GM19025 (cell line): Measurements from ENCODE around the gene CD276.
"Not testable (repeated sequence)": the region's sequence is repeated elsewhere in the genome, so short reads cannot be mapped to it uniquely, and the experiment has no call there.

Source experiments
- ATAC-seq: cut with Tn5 transposase; IDR thresholded peaks from one replicate; pipeline ENCODE4 v1.9.1; 2021; ENCODE audit warnings: mild to moderate bottlenecking, low read depth, moderate library complexity; ENCODE audit not compliant: unreplicated experiment

The CD276 gene

DNA sequence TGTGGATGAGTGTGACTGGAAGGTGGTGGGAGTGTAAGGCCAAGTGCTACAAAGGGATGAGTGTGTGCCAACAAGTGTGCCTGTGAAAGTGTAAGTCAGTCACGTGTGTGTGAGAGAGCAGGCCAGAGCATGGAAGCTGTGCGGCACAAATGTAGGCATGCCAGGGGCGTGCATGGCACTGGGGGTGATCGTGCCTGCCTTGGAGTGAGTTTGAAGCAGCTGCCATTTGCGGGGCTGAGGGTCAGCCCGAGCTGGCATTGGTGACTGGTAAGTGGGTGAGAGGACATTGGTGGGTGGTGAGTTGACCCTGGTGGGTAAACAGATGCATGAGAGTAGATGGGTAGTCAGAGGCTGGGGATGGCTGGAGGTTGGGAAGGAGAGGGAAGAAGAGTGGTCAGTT is 24.5 kb downstream of the CD276 start:
- no peak for ATAC-seq

DNA sequence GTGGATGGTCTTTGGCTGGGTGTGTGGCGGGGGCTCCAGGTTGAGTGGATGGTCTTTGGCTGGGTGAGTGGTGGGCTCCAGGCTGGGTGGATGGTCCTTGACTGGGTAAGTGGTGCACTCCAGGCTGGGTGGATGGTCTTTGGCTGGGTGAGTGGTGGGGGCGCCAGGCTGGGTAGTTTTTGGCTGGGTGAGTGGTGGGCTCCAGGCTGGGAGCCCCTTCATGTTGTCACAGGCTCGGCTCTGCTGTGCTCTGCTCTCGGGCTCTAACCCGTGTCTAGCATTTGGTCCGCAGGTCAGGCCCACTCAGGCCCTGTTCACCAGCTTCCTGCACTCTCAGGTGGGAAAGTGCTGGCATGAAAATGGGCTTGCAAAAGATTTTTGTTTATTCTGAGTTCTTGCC is 25.1 kb downstream of the CD276 start:
- no peak for ATAC-seq

DNA sequence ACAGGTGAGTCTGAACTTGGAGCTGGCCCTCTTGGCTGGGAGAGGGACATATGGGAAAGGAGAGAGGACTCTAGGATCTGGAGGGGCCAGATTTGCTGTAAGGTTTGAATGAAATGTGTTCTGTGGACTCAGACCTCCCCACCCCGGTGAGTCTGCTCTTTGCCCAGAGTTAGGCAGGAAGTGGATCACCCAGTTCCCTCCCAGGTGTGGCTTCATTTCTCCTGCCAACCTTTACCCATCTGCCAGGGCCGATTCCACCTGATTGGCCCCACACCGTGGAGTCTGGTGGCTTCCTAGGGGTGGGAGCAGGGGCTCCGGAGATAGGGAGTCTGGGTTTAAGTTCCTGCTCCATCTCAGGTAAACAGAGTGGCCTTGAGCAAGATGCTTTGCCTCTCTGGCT is 25.5 kb downstream of the CD276 start:
- no peak for ATAC-seq

DNA sequence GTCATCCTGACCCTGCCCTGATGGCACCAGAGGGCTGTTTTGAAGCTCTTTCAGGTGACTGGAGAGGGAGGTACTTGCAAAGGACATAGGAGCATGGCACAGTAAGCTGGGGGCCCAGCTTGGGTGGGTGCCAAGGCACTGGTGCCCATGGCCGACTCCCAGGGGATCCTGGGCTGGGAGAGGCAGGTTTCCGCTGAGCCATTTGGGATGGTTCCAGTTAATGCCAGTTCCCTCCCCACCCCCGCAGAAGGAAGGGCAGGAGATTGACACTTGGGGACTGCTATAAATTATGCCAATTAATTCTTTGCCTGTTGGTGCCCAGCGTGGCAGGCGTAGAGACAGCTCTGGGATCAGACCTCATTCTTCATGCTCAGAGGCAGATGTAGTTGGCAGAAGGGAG is 26.1 kb downstream of the CD276 start:
- no peak for ATAC-seq

DNA sequence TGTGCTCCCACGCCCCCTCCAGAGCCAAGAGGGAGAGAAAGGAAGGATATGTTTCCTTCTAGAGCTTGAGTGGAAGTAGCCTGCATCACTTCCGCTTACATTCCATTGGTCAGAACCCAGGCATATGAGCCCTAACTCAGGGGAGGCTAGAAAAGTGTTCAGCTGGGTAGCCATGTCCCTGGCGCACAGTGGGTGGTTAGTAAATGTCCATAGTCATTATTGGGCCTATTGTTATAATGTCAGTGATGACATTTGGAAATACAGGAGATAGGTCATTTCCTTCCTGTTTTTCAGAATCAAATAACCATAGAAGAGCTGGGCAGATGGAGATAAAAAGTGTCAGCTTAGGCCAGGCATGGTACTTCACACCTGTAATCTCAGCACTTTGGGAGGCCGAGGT is 27.3 kb downstream of the CD276 start:
- no peak for ATAC-seq

DNA sequence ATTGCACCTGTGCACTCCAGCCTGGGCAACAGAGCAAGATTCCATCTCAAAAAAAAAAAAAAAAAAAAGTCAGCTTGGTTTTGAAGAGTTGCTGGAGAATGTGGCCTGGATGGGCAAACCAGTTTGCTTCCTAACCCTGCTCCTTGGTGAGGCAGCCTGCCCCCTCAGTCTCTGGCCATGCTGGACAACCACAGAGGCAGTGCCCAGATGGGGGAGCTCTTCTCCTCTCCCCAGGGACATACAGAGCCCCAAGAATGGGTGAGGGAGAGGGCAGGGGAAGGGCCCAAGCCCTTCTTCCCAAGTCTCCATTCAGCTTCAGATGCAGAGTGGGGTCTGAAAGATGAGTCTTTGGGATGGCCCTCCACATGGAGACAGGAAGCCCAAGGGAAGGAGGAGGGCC is 27.9 kb downstream of the CD276 start:
- ATAC-seq, result no peak

DNA sequence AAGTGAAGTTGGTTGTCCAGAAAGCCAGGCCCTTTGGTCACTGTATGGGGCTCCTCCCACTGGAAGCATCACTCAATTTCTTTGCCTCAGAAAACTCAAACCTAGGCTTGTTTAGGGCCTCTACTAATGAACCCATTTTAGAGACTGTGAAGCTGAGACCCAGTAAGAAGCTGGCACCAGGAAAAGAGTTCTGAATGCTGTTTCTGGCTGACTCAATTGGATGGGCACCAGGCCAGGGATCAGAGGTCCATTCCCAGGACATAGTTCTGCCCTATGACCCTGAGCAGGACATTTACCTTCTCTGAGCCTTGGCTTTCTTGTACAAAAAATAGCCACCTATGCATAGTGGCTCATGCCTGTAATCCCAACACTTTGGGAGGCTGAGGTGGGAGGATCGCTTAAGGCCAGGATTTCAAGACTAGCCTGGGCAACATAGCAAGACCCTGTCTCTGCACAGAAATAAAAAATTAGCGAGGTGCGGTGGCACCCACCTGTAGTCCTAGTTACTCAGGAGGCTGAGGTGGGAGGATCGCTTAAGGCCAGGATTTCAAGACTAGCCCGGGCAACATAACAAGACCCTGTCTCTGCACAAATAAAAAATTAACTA is 30.6 kb downstream of the CD276 start:
- no peak for ATAC-seq

DNA sequence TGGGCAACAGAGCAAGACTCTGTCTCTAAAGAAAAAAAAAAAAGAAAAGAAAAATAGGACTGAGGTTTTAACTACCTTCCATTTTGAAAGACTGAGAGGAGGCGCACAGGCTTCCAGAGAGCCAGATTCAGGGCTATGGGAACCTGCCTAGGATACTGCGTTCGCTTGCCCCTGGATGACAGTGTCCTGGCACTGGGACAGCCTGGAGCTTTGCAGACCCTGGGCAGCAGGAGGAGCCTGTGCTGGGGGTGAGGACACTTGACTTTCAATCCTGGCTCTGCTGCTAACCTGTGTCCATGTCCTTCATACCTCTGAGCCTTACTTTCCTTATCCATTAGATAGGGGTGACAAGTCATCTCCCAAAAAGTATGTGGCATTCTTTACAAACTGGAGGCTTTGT is 31.2 kb downstream of the CD276 start:
- ATAC-seq, result no peak

DNA sequence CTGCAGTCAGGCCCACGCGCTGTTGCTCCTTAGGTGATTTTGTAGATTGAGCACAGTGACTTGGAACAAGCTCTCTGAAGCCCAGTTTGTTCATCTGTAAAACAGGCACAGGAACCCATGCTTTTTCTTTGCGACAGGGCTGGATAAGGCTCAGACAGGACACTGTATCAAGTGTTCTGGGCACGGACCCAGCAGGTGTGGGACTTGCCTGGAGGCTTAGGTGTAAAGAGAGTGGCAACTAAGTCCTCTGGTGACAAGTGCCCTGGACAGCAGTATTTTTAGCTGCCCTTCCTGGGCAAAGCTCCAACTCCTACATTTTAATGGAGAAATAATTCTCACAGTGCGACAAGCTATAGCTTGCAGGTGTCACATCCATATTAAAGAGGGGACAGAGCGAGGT is 32.2 kb downstream of the CD276 start:
- ATAC-seq, result no peak

DNA sequence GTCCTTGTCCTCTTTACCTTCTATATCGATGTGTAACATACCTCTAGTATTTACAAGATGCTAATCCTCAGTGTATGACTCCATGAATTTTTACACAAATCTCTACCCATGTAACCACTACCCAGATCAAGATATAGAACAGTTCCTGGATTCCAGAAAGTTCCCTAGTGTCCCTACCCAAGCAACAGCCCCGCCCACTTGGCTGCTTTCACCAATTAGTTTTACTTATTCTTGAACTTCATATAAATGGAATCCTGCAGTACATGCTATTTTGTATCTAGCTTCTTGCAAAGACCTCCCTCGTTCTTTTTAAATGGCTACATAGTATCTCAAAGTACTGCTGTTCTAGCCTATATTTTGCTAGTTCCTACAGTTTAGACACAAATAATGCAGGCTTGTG is 33.0 kb downstream of the CD276 start:
- no peak for ATAC-seq

DNA sequence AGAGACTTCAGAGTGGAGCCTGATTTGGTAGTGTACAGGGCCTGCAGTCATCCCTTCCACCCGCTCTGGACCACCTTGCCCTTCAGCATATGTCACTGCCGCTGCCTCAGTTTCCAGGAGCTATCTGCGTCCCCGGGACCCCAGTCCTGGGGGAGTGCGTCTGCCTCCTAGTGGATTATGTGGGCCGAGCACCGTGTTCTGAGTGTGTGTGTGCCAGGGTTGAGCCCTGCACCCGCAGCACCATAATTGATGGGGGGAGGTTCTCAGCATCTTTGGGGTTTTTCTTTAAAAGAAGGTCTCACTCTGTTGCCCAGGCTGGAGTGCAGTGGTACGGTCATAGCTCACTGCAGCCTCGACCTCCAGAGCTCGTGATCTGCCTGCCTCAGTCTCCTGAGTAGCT is 33.6 kb downstream of the CD276 start:
- no peak for ATAC-seq

DNA sequence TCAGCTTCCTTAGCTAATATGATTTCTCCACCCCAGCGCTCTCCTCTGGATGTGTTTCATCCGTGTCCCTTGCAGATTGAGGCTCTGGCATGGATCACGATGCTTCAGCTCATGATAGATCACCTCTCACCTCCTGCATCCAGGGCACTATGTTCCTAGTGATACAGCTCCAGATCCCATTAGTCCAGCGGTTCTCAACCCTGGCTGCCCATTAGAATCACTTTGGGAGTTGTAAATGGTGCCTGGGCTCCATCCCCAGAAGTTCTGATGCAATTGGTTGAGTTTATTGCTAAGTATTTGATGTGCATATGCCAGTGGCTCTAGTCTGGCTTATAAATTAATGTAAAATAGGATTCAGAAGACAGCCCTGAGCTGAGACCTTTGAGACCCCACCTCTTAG is 34.5 kb downstream of the CD276 start:
- no peak for ATAC-seq

DNA sequence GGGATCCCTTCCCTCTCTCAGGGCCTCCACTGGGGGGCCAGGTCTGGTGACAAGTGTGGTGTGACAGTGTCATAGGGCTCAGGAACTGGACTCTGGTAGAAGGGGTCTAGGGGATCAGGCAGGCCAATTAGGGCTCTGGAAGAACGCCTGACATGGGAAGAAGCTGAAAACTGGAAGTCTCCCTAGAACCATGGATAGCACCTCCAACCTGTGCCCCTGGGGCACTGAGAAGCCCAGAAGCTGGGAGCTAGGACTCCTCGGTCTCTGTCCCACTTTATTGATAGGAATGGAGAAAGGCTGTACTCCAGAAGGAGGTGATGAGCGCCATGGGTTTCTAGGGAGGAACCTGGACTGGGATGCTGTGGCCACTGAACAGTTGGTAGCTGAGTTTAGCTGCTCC is 38.2 kb downstream of the CD276 start:
- no peak for ATAC-seq

DNA sequence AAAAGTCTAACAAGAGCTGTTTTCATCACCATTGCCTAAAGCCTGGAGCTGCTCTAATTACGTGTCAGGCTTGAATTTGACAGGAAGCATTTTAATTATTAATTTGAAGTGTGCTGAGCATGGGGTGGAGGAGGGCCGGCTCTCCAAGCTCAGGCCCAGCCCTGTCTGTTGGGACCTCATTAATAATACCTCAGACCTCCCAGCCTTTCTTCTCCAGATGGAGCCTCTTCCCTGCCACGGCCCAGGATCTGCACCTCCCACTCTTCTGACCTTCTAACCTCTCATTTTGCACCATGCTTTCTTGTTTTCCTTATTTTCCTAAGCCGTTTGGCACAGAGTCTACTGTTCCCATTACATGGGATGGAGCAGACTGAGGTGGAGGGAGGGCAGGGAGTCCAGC is 39.0 kb downstream of the CD276 start:
- ATAC-seq, result no peak

DNA sequence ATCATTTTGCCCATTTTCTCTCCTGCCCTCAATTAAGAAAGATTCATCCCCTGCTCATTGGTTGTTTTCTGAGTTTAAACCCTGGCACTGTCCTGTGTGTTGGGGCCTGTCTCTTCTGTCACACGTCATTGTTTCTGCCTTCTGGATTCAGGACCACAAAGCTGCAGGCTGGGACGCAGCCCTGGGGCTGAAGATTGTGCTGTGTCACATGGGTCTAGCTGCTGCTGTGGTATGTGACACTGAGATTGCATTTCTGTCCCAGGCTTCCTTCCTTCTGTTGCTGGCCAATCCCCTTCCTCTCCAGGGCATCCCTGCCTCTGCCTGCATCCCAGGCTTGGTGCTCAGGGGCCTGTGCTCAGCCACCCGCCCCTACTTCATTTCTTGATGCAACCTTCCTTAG is 40.0 kb downstream of the CD276 start:
- no peak for ATAC-seq

DNA sequence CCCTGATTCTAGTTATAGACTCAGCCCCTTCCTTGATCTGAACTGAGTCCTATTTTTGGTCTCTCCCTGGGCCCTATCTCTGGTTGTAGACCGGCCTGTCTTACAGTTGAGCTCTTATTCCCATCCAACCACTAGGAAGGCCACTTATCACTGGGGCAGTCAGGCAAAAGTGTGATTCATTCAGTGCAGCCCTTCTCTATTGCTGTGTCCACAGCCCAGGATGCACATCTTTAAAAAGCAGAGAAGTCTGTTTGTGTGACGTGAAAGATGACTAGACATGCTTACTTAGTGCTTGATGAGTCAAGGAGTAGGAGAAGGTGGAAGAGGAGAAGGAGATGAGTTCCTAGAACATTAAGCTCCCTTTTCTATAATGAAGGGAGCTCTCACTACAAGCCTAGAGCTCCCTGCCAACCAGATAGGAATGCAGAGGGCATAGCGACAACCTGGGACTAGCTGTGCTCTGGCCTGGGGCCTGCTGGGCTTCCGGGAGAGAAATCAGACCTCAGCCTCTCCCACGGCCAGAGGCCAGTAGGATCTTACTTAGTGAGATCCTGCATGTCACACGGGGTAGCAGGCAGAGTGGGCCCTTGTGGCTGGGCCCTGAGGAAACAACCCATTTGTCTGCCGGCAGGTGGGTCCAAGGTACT is 43.3 kb downstream of the CD276 start:
- no peak for ATAC-seq

DNA sequence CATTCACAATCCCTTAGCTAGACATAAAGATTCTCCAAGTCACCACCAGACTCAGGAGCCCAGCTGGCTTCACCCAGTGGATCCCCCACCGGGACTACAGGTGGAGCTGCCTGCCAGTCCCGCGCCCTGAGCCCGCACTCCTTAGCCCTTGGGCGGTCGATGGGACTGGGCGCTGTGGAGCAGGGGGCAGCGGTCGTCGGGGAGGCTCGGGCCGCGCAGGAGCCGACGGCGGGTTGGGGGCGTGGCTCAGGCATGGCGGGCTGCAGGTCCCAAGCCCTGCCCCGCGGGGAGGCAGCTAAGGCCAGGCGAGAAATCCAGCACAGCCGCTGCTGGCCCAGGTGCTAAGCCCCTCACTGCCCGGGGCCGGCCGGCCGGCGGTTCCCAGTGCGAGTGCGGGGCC is 47.9 kb downstream of the CD276 start:
- not testable (repeated sequence) for ATAC-seq

DNA sequence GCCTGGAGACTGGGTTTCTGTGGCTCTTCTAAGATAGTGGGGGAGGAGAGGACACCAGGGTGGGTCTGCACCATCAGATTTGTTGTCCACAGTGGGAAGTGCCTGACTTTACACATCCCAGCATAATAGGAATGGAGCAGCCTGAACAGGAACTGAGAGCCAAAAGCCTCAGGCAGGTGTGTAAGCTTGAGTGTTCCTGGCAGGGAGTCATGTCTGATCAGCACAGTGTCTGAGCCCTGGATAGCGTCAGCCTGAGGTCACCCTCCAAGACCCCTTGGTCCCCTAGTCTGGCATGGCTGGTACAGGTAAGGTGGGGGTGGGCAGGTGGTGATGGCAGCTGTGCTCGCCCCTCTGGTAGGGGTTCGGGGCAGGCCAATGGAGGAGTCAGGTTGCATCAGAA is 48.7 kb downstream of the CD276 start:
- ATAC-seq, result no peak

DNA sequence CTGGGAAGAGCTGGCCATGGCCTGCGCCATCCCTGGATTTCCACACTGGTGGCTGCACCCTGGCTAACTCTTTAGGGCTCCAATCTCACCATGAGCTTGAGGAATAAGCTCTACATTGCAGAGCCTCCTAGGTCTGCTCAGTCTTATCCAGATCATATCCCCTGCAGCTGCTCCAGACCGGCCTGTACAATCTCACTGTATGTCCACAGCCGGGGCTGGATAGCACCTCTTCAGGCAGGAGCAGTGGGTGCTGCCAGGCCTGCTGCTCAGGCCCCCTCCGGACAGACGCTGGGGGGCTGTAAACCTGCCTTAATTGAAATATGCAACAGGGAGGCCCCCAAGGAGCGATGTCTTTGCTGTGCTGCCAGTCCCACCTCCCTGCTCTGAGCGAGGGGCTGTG is 53.4 kb downstream of the CD276 start:
- no peak for ATAC-seq

DNA sequence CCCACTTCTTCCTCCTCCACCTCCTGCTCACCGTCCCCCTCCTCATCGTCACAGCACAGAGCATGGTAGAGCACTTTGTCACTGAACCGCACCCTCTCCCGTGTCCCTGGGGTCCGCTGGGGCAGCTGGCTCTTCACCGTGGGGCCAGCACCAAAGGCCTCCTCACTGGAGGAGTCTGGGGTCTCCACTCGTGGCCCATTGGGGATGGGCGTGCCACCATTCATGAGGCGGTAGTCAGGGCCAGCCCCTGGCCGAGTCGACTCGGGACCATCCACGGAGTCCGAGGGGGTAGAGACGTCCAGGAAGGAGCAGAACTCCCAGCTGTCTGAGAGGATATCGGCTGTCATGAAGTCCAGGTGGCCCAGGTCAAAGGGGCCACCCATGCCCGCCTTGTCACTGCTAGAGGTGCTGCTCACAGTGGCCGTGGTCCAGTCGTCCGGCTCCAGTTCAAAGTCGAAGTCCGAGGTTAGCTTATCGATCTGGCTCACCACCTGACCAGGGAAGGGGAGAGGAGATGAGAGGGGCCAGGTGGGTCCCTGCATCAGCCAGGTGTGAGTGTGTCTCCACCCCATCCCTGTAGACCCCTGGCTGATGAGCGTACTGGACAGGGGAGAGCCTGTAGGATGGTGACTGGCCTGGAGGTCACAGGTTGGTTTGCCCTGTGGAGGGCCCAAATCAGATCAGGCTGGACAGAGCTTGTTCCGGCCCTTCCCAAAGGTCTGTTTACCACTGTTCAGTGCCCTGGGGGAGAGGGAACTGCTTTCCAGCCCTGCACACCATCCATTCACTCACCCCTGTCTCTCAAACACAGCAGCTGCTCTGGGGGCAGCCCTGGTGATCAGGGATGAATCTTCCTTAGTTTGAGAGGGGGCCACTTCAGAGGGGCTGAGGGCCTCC is 56.2 kb downstream of the CD276 start:
- ATAC-seq, result no peak

DNA sequence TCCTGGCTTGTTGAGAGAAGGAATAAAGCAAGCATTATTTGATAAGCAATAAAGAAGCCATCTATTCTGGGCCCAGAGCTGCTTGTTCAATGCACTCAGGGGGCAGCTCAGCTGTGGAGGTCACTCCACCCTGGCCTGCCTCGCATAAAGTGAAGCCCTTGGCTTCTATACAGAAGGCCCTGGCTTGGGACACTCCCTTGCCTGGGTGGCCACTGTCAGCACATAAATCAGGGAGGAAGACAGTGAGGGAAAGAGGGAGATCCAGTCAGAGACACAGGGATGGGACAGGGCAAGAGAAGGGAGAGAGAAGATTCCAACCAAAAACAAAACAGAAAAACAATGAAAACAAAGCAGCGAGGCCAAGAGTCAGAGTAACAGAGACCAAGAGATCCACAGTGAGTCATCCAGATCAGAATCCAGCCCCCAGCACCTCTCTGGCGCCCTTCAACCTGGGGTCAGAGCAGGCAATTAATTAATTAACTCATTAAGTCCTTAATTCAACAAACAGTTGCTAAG is 57.2 kb downstream of the CD276 start:
- ATAC-seq, result no peak

DNA sequence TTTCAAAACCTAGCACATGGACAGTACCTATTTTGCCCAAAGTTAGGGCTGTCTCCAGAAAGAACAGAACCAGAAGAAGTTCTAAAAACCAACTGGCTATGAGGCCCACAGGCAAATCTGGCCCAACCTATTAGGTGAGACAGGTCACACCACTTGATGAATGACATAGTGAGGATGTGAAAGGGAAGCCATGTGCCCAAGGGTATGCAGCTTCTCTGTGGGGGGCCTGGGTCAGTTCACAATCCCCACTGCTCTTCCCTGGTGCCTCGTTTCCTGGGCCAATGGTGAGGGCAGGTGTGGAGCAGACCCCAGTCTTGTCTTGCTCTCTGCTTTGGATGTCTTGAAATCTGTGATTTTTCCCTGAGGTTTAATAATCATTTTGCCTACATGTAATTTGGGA is 60.1 kb downstream of the CD276 start:
- no peak for ATAC-seq
